ENCODE measurements around the gene PTHLH.

Gene PTHLH

GRCh38 chr12:27972721-27973120 is at the start of gene PTHLH:
TSS of gene PTHLH (minus strand) at chr12:27972733. CDS start at chr12:27969494, 3,239 bp downstream.
- H3K27me3 ChIP-seq: peaks cover 0 to 45% of the 10 kb centered on the region in 2 donors
- intact Hi-C loops (cut with DNase I; ENCODE audit: low total_unique reads): no loop called here
- DNase-seq: no peak
- no peak for TF ChIP-seq CTCF (IDR thresholded peaks at IDR 0.05)
- no peak within 1 kb of the TSS for H3K27ac ChIP-seq
- no peaks in the 10 kb centered on the region for H3K9me3 ChIP-seq
- no peaks in the 10 kb centered on the region for H3K36me3 ChIP-seq
- H3K4me1 ChIP-seq: peaks cover 0 to 51% (median 30%) of the 10 kb centered on the region in 4 donors
- H3K4me3 ChIP-seq: no peak within 1 kb of the TSS

DNA sequence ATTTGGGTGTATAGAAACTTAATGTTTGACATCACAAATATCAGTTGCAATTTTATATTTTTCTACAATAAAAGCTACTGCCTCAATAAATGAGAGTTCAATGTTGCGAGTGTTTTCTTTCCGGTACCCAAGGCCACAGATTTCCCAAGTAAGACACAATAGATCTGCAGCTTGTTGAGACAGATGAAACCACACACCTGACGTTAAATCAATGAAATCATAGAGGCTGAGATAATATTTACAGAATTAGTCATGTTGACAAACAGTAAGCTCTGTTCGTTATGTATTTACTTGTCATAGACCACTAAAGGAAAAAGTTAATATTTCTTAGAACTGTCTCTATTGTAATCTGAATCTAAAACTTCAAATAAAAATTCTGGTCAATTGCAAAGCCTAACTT is 49.2 kb upstream of the PTHLH start:
- no peak for DNase-seq
- Histone ChIP-seq H3K27me3 (no peaks in the 10 kb centered on the region), H3K27ac (no peak overlapping the region), H3K4me1 (no peaks in the 10 kb centered on the region), H3K9me3 (no peaks in the 10 kb centered on the region), H3K4me3 (no peak overlapping the region), H3K36me3 (no peaks in the 10 kb centered on the region)
- TF ChIP-seq CTCF (IDR thresholded peaks at IDR 0.05): no peak
- intact Hi-C loops (cut with DNase I; ENCODE audit: low total_unique reads): no loop called here

GRCh38 chr12:28017873-28018255 is 45.3 kb upstream of the PTHLH start:
- intact Hi-C loops (cut with DNase I; ENCODE audit: low total_unique reads): no loop called here
- no peak overlapping the region for H3K27ac ChIP-seq
- H3K4me3 ChIP-seq: no peak overlapping the region
- no peaks in the 10 kb centered on the region for H3K27me3 ChIP-seq
- DNase-seq: no peak
- H3K4me1 ChIP-seq: no peaks in the 10 kb centered on the region
- H3K36me3 ChIP-seq: no peaks in the 10 kb centered on the region
- no peaks in the 10 kb centered on the region for H3K9me3 ChIP-seq
- TF ChIP-seq CTCF (IDR thresholded peaks at IDR 0.05): no peak

GRCh38 chr12:28017126-28017872 is 44.8 kb upstream of the PTHLH start:
- Histone ChIP-seq H3K4me3 (no peak overlapping the region), H3K4me1 (no peaks in the 10 kb centered on the region), H3K9me3 (no peaks in the 10 kb centered on the region), H3K36me3 (no peaks in the 10 kb centered on the region), H3K27me3 (no peaks in the 10 kb centered on the region), H3K27ac (no peak overlapping the region)
- intact Hi-C loops (cut with DNase I; ENCODE audit: low total_unique reads): no loop called here
- TF ChIP-seq CTCF (IDR thresholded peaks at IDR 0.05): no peak
- no peak for DNase-seq

GRCh38 chr12:28015165-28015564 is 42.6 kb upstream of the PTHLH start:
- H3K4me3 ChIP-seq: no peak overlapping the region
- no peaks in the 10 kb centered on the region for H3K27me3 ChIP-seq
- H3K27ac ChIP-seq: no peak overlapping the region
- H3K36me3 ChIP-seq: no peaks in the 10 kb centered on the region
- H3K9me3 ChIP-seq: no peaks in the 10 kb centered on the region
- no peak for TF ChIP-seq CTCF (IDR thresholded peaks at IDR 0.05)
- H3K4me1 ChIP-seq: no peaks in the 10 kb centered on the region
- no peak for DNase-seq
- intact Hi-C loops (cut with DNase I; ENCODE audit: low total_unique reads): no loop called here

All from tibial artery (tissue), 4 donors.